Mononuclear cell (primary cell): Measurements from ENCODE around the gene CRPPA. TPM values are rescaled to one million over a fixed set of nuclear protein-coding genes. Genes with fewer than 3 reads are reported as not detected.
A peak's percentile ranks its signal among the peaks of the same experiment; 100 is the strongest.
"Not testable (repeated sequence)": the region's sequence is repeated elsewhere in the genome, so short reads cannot be mapped to it uniquely, and the experiment has no call there.

Experiments used
- H3K27me3 ChIP-seq: 2 replicates; pipeline ENCODE4 v1.6.0; 2011; ENCODE audit warnings: low read length, control low read depth; ENCODE audit not compliant: insufficient read depth
- H3K4me1 ChIP-seq: 2 replicates; pipeline ENCODE4 v1.5.1; 2011; ENCODE audit warnings: mild to moderate bottlenecking, low read length, control low read depth; ENCODE audit not compliant: insufficient read depth
- H3K4me3 ChIP-seq: 2 replicates; pipeline ENCODE4 v1.5.1; 2011; ENCODE audit warnings: mild to moderate bottlenecking, low read length, moderate library complexity
- H3K9me3 ChIP-seq: 2 replicates; pipeline ENCODE4 v1.5.1; 2011; ENCODE audit warnings: low read depth, mild to moderate bottlenecking, control low read depth, low read length
- total RNA-seq: library from RNA; depleted of rRNA; stranded (reverse); fragments of >200 nt; gene quantifications from one replicate; pipeline ENCODE4 v1.2.3, GENCODE V29; 2012

The CRPPA gene
- total RNA-seq: 0.63 TPM

GRCh38 chr7:16421333-16422102 lies at the start of gene CRPPA:
TSS of gene CRPPA (minus strand) at chr7:16421538. CDS start at chr7:16421322, 216 bp downstream.
- no peaks in the 10 kb centered on the region for H3K27me3 ChIP-seq
- H3K4me1 ChIP-seq: peaks cover 28% of the 10 kb centered on the region
- no peaks in the 10 kb centered on the region for H3K9me3 ChIP-seq
- H3K4me3 ChIP-seq: peak within 1 kb of the TSS; percentile 54

DNA sequence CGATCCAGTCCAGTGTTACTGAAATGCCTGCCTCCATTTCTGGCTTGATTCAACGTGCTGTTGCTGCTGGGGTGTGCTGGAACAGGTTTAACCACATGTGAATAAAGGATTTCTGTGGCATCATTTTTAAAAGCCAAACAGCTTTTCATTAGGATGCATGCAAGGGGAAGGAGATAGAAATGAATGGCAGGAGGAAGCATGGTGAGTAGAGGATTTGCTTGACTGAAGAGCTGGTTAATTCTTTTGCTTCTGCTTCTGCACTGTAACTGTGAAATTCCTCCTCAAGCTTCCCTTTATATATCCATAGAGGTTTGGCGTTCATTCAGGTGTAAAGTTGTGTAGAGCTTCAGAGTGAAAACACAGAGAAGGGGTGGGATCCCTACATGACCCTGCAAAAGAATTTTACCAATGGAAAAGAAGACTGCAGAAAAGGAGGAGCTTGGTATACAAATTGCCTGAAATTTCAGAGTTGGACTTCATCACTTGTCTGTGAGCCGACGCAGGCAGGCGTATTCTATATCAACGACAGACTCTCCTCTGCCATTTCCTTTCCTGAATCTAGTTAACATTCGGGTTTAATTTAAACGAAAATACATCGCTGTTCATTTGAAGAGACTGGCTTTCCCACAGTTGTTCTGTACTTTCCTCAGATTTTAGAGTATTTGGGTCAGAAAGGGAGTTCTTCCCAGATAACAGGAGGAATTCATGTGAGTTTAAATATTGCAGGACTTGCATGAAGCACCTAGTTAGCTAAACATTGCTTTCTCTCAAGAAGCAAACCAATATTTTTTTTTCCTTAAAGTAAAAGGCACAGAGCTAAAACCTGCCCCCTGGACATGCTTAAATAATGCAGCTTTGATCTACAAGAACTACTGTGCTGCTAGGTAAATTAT lies 44.4 kb upstream of the CRPPA start, which contains the start of gene SOSTDC1:
Gene SOSTDC1, minus strand, starts transcription at position 270 of the 893 bp plus-strand sequence. Its CDS starts 70 bp downstream, at position 200.
- Histone ChIP-seq H3K27me3 (no peaks in the 10 kb centered on the region), H3K4me1 (no peaks in the 10 kb centered on the region), H3K9me3 (no peaks in the 10 kb centered on the region), H3K4me3 (no peak within 1 kb of the TSS)

DNA sequence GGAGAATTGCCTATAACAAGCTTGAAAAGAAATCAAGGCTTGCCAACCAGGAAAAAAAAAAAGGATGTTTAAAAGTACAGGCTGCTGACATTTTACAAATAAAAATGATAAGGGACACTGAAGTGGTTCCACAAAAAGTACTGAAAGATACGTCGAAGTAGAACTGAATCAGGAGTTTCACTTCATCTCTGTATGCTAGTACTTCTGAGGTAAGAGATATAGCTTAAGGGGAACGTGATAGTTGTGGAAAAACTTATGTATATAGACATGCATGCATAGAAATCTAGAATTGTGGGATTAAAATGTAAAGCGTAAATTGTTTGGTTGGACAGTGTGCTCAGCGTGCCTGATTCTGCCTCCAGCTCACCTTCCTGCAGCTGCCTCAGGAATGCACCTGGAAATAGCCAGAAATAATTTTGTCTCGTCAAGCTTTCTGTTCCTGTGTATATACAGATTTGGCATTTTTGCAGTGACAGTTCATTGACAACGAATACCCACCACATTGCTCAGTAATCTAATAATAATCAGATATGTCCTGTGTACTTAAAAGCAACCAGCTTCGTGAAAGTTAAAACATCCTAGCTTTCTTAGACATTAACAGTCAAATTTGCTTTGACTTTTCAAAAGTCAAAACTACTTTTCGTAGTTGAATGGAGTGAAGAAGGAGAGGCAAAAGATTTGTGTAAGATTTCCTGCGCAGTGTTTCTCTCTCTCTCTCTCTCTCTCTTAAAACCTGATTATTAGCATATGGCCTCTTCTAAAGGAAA lies 42.8 kb upstream of the CRPPA start:
- Histone ChIP-seq H3K4me3 (no peak overlapping the region), H3K27me3 (no peaks in the 10 kb centered on the region), H3K4me1 (no peaks in the 10 kb centered on the region), H3K9me3 (no peaks in the 10 kb centered on the region)

DNA sequence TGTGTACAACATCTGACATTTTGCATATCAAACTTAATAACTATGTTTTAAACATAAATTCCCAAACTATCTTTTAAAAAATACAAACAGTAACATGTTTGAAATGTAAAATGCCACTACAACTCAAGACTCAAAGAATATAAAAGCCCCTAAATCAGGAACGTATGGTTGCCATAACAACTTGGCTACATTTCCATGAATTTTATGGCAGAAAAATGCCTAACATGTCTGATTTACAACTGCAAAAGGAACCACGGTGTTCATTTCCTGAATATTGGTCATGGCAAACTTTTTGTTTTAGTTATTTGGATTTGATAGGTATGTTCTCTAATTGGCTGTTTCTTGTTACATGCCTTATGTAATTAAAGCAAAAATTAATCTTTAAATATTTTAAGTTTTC lies 42.2 kb upstream of the CRPPA start:
- H3K4me3 ChIP-seq: no peak overlapping the region
- no peaks in the 10 kb centered on the region for H3K27me3 ChIP-seq
- H3K4me1 ChIP-seq: no peaks in the 10 kb centered on the region
- no peaks in the 10 kb centered on the region for H3K9me3 ChIP-seq

GRCh38 chr7:16462431-16462889 lies 41.1 kb upstream of the CRPPA start:
- H3K27me3 ChIP-seq: no peaks in the 10 kb centered on the region
- H3K9me3 ChIP-seq: no peaks in the 10 kb centered on the region
- H3K4me1 ChIP-seq: no peaks in the 10 kb centered on the region
- H3K4me3 ChIP-seq: no peak overlapping the region

GRCh38 chr7:16460789-16461493 lies 39.6 kb upstream of the CRPPA start:
- H3K9me3 ChIP-seq: no peaks in the 10 kb centered on the region
- H3K27me3 ChIP-seq: no peaks in the 10 kb centered on the region
- H3K4me1 ChIP-seq: no peaks in the 10 kb centered on the region

GRCh38 chr7:16456303-16456702 lies 35.0 kb upstream of the CRPPA start:
- H3K9me3 ChIP-seq, H3K4me3 ChIP-seq, H3K4me1 ChIP-seq, H3K27me3 ChIP-seq: not testable (repeated sequence)

More at GRCh38 chr7:16460789-16461493, 39.6 kb upstream of the CRPPA start:
- no peak overlapping the region for H3K4me3 ChIP-seq

GRCh38 chr7:16455591-16455990 lies 34.3 kb upstream of the CRPPA start:
- Histone ChIP-seq H3K9me3 (no peaks in the 10 kb centered on the region), H3K4me3 (no peak overlapping the region), H3K27me3 (no peaks in the 10 kb centered on the region), H3K4me1 (no peaks in the 10 kb centered on the region)

DNA sequence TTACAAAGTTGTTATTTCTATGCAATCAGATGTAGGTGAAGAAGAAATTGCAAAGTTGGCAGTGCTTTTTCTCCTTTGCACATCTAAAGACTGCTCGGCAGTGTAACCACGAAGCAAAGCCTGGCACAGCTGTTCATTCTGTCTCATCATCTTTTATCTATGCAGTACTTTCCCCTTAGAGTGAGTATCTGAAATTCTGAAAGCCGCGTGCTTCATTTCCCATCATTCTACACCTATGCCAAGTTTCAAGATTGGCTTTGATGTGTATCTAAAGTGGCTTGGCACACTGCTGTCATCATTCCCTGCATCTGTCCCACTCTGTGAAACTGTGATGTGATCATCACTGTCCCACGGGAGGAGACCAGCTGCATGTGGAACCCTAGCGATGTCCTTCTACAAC lies 29.0 kb upstream of the CRPPA start:
- Histone ChIP-seq H3K9me3 (no peaks in the 10 kb centered on the region), H3K4me3 (no peak overlapping the region), H3K27me3 (no peaks in the 10 kb centered on the region), H3K4me1 (no peaks in the 10 kb centered on the region)

DNA sequence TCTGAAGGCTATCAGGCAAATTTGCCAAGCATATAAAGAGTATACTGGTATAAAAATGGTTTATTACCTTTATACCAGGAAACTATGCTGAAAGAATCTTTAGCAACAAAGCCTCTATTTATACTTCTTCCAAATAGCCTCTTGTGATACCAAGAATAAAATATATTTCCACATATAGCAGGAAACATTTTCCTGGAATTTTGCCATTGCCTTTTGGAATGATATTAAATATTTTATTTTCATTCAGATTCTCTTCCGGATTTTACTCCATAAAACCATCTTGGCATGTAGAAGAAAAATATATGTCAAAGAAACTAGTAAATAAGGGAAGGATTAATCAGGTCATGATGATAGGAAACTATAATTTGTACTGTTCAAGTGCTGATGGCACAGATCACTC lies 26.5 kb upstream of the CRPPA start:
- no peaks in the 10 kb centered on the region for H3K4me1 ChIP-seq
- H3K4me3 ChIP-seq: no peak overlapping the region
- no peaks in the 10 kb centered on the region for H3K9me3 ChIP-seq
- H3K27me3 ChIP-seq: no peaks in the 10 kb centered on the region

DNA sequence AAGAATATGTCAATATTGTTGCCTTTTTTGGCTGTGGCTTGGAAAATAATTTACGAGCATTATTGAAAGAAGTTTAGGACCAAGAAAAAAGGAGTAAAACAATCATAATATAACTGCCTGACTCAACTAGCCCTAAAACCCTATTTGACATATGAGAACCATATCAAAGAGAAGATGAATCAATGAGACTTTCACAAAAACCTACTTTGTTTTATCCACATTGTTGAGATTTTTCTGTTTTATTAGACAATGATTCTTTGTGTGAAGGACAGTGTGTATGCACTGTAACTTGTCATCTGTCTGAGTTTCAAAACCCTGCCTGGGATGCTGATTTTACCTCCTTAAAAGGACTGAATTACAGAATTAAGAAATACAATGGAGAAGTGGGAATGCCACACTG lies 25.2 kb upstream of the CRPPA start:
- H3K9me3 ChIP-seq: no peaks in the 10 kb centered on the region
- no peaks in the 10 kb centered on the region for H3K27me3 ChIP-seq
- no peaks in the 10 kb centered on the region for H3K4me1 ChIP-seq
- H3K4me3 ChIP-seq: no peak overlapping the region

- not testable (repeated sequence) for H3K9me3 ChIP-seq, H3K4me1 ChIP-seq, H3K4me3 ChIP-seq, H3K27me3 ChIP-seq
Measured at GRCh38 chr7:16443871-16444270, 22.5 kb upstream of the CRPPA start.

DNA sequence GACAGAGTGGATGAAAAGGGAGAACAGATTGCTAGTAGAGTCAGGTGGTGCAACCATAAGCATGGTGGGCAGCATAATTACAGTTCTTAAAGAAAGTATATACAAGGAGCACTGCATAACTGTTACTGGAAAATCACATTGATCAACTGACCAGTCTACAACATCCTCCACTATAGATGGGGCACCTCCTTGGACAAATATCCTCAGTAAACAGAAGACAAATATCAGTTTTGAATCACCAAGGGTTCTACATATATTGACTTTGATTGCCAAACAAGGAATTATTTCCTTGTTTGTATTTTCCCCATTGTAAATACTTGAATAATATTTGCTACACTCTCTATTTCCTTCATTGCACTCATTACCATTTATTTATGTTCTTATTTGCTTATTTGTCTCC lies 17.6 kb upstream of the CRPPA start:
- Histone ChIP-seq H3K27me3 (no peaks in the 10 kb centered on the region), H3K9me3 (no peaks in the 10 kb centered on the region), H3K4me3 (no peak overlapping the region), H3K4me1 (no peaks in the 10 kb centered on the region)

DNA sequence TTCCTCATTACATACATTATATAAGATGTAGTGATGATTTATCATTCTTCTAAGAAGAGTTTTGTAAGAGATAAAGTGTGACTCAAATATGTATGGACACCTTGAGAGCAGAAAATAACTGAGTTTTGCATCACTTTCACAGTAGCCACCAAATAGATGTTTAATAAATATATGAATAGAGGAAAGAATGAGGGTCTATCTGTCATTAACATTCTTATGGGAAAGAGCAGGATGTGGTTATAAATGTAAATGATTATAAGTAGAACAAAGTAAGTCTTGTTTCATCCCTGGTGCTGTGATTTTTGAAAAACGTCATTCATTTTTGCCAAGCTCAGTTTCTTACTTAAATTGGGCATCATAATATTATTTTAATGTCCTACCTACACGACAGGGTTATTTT lies 15.0 kb upstream of the CRPPA start:
- no peaks in the 10 kb centered on the region for H3K9me3 ChIP-seq
- H3K4me1 ChIP-seq: no peaks in the 10 kb centered on the region
- no peak overlapping the region for H3K4me3 ChIP-seq
- no peaks in the 10 kb centered on the region for H3K27me3 ChIP-seq
